Posterior vena cava (tissue), 2 donors: ENCODE measurements around the gene CD93. TPM values are rescaled to one million over a fixed set of nuclear protein-coding genes. Genes with fewer than 3 reads are reported as not detected.

Experiments
- DNase-seq: peaks from one replicate; pipeline ENCODE4 v3.0.0-alpha.2; 2020; ENCODE audit warnings: low spot score
- intact Hi-C, 2 donors: fragments of 100-400 bp; cut with DNase I; formaldehyde crosslinking; loops; one replicate each; pipeline versions ENCODE4 v1.14.1 to v1.14.2; 2022 to 2023
- total RNA-seq, 2 donors: library from RNA; stranded (reverse); fragmentation: NEBNext Ultra II Directional; extraction: Animal tissue kit (Norgen Biotek cat#: 25700); gene quantifications; one replicate each; pipeline ENCODE4 v1.2.1, GENCODE V29; 2021
- donor health status: DM: yes; HTN: yes; CAD: no.
- donor health status: DM: yes; HTN: yes; CAD: no.

CD93 gene
- total RNA-seq, 2 donors from 2014 or later: 79.4 to 88.2 TPM

GRCh38 chr20:23050076-23050838, 35.9 kb downstream of the CD93 start:
- peak; percentile 92 for DNase-seq
- intact Hi-C loops: loop anchor here (5.0 to 10.0 kb wide), 3 partner anchors 185 to 358 kb away; no protein-coding TSS in a partner anchor

- intact Hi-C loops: loop anchor here (5.0 to 10.0 kb wide), 5 partner anchors 183 to 357 kb away; no protein-coding TSS in a partner anchor
- DNase-seq: peak; percentile 96
These were observed 36.7 kb downstream of the CD93 start, which contains the start of gene THBD for GRCh38 chr20:23049201-23050075. Gene THBD, minus strand, starts transcription at chr20:23049672. Its CDS starts 168 bp downstream, at chr20:23049504.

DNA sequence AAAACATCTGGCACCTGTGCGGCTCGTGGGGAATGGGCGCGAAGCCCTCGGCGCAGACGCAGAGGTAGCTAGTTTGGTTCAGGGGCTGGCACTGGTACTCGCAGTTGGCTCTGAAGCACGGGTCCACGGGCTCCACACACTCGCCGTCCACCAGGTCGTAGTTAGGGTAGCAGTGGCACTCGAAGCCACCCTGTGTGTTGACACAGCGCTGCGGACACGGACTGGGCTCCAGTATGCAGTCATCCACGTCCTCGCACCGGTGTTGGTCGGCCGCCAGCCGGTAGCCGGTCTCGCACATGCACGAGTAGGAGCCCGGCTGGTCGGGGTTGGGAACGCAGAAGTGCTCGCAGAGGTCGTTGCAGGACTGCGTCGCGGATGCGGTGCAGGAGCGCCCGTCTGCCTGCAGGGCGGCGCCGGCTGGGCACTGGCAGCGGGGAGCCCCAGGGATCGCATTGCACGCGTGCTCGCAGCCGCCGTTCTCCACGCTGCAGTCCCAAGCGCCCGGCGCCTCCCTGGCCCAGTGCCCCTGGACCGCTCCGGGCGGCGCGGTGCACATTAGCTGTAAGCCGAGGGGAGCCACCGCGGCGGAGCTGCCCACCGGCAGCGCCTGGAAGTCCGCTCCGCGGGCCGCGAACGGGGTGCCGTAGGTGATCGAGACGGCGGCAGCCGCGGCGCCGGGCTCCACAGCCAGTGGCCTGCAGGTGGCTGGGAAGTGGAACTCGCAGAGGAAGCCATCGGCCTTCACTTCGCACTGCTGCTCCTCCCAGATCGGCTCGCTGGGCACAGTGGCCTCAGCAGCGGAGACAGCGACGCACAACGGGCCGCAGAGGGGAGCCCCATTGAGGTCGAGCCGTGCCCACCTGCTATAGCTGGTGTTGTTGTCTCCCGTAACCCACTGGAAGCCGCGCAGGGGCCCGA, 37.6 kb downstream of the CD93 start:
- DNase-seq: peak; percentile 94
- intact Hi-C loops: loop anchor here (5.0 to 10.0 kb wide), 2 partner anchors 184 to 354 kb away; no protein-coding TSS in a partner anchor

DNA sequence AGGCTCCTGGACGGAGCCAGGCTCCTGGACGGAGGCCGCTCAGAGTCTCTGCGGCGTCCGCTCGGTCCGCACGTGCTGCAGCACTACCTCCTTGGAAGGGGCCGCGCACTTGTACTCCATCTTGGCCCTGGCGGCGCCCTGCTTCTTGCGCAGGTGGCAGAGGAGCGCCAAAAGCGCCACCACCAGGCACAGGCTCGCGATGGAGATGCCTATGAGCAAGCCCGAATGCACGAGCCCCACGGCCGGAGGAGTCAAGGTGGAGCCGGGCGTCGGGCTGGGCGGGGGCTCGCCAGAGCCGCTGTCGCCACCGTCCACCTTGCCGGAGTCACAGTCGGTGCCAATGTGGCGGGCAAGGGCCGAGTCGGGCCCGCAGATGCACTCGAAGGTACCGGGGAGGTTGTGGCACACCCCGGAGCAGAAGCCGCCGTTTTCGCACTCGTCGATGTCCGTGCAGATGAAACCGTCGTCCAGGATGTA, 38.3 kb downstream of the CD93 start:
- DNase-seq: peak; percentile 85
- intact Hi-C loops: loop anchor here (5.0 to 10.0 kb wide), 2 partner anchors 185 to 353 kb away; no protein-coding TSS in a partner anchor

- intact Hi-C loops: loop anchor here (5.0 to 10.0 kb wide), 2 partner anchors 185 to 352 kb away; no protein-coding TSS in a partner anchor
- DNase-seq: no peak
These were observed 39.0 kb downstream of the CD93 start for GRCh38 chr20:23047001-23047737.

GRCh38 chr20:23046431-23046830, 39.7 kb downstream of the CD93 start:
- intact Hi-C loops: loop anchor here (5.0 to 10.0 kb wide), 2 partner anchors 186 to 352 kb away; no protein-coding TSS in a partner anchor
- no peak for DNase-seq

- no peak for DNase-seq
- intact Hi-C loops: loop anchor here in 1 of 2 donors (10.0 kb wide), 1 partner anchor 349 kb away; no protein-coding TSS in a partner anchor
These were observed 42.7 kb downstream of the CD93 start for GRCh38 chr20:23043376-23043775.

- intact Hi-C loops: loop anchor here in 1 of 2 donors (10.0 kb wide), 1 partner anchor 347 kb away; no protein-coding TSS in a partner anchor
- no peak for DNase-seq
These were observed 43.9 kb downstream of the CD93 start for GRCh38 chr20:23042270-23042669.

DNA sequence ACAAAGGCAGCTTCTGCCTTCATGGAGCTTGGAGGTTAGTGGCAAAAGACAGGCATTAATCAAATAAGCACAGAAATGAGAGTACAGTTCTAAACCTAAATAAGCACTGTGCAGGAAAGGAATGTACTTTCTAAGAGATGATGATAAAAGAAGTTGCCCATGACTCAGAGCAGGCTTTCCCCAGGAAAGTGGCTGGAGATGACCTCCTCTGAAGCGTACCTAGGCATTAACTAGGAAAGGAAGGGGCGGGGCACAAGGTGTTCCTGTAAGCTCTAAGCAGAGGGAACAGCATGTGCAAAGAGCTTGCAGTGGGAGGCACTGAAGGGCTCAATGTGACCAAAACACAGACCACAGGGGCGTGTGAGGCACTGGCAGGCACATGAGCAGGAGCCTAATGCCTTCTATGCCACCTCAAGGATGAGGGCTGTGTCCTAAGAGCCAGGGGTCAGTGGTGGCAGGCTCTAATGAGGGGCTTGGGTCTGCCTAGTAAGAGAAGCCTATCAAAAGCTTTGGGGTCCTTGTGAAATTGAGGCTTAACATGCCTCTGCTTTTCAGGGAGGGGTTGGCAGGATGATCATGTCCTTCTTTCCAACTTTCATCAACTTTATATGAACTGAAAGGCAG, 46.1 kb downstream of the CD93 start:
- intact Hi-C loops: loop anchor here in 1 of 2 donors (10.0 kb wide), 1 partner anchor 345 kb away; no protein-coding TSS in a partner anchor
- DNase-seq: no peak

- no peak for DNase-seq
- intact Hi-C loops: no loop called here
These were observed 46.8 kb downstream of the CD93 start for GRCh38 chr20:23039136-23039875.

DNA sequence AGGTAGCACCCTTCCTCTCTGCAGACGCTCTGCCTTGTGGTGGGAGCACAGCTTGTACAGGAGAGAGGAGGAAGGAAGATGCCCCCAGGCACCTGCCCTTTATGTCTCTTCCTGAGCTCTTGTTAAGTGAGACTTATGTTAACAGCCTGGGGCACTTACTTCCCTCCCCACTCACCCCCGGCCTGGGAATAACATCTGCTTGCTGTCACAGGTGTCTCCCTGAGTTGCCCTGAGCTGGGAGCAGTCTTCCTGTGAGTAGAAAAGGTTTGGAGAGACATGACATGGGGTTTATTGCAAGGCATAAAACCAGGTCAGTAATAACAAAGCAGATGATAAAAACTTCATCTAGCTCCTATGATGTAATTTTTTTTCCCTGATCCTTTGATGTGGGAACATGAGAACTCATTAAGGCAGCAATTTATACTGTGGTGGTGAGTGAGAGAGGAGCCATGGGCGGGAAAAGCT, 49.1 kb downstream of the CD93 start:
- DNase-seq: no peak
- intact Hi-C loops: no loop called here

DNA sequence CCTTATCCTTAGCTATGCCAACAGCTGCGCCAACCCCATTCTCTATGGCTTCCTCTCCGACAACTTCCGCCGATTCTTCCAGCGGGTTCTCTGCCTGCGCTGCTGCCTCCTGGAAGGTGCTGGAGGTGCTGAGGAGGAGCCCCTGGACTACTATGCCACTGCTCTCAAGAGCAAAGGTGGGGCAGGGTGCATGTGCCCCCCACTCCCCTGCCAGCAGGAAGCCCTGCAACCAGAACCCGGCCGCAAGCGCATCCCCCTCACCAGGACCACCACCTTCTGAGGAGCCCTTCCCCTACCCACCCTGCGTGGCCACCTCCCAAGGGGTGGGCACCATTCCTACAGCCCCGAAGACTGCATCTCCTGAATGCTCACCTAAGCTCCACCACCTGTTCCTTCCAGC, 49.8 kb downstream of the CD93 start:
- DNase-seq: no peak
- intact Hi-C loops: no loop called here

- intact Hi-C loops: no loop called here
- DNase-seq: no peak
These were observed 50.4 kb downstream of the CD93 start for GRCh38 chr20:23035731-23036130.

- DNase-seq: no peak
- intact Hi-C loops: no loop called here
These were observed 51.1 kb downstream of the CD93 start, which contains the start of gene SSTR4 for GRCh38 chr20:23034721-23035671. Gene SSTR4, plus strand, starts transcription at chr20:23035312. Its CDS starts 172 bp downstream, at chr20:23035484.

DNA sequence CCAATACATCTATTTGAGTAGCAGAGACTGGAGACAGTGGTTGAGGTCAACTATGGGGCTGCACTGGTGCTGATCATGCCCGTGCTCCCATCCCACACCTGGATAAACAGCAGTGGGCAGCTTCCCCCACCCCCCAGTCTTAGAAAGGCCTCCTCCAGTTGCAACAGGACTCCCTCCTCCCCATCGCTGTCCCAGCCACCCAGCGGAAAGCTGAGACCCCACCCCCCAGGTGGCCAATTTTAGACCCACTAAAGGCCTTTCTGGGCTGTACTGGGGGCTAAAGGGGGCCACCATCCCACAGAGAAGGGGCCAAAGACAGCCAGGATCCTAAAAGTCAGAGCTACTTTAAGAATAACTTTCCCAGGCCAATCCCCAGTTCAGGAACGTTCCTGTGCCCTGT, 52.2 kb downstream of the CD93 start:
- intact Hi-C loops: no loop called here
- no peak for DNase-seq
